Amygdala (tissue), 56 donors: ENCODE data around the gene SYT10.
"Not testable (repeated sequence)": the region's sequence is repeated elsewhere in the genome, so short reads cannot be mapped to it uniquely, and the experiment has no call there.

Experiments used
- DNase-seq, 56 donors: peaks; one replicate each; lab custom pipeline; 2025; lab: John Stamatoyannopoulos, UW

SYT10 gene

DNA sequence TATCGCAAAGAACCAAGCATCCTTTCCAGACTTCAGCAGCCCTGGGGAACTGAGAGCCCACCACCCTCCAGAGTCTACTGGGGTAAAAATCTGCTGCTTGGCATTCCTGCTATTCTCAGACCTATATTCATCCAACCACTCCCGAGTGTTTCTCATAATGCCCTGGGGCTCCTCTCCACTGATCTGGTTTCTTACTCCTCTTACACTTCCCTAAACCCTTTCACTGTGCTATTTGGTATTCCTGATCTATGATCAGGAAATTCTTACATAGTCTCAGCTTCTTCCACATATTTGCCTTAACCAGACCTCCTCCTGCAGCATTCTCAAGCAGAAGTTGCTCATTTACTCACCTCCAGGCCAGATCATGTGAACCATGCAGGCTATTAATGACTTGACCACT is 82.4 kb downstream of the SYT10 start:
- no peak for DNase-seq

DNA sequence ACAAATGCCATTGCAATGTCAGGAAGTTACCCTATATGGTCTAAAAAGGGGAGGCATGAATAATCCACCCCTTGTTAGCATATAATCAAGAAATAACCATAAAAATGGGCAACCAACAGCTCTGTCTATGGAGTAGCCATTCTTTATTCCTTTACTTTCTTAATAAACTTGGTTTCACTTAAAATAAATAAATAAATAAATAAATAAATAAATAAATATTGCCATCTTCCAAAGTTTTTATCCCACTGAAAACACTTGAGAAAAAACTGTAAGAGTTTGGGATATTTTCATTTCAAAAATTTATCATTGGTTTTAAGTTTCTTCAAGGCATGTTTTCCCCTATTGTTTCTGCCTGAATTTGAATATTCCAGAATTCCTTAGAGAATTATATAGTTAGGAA is 89.8 kb downstream of the SYT10 start:
- DNase-seq: no peak

DNA sequence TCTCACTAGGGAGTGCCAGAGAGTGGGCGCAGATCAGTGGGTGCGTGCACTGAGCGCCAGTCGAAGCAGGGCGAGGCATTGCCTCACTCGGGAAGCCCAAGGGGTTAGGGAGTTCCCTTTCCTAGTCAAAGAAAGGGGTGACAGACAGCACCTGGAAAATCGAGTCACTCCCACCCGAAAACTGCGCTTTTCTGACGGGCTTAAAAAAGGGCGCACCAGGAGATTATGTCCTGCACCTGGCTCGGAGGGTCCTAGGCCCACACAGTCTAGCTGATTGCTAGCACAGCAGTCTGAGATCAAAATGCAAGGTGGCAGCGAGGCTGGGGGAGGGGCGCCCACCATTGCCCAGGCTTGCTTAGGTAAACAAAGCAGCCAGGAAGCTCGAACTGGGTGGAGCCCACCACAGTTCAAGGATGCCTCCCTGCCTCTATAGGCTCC is 107.6 kb downstream of the SYT10 start:
- DNase-seq: not testable (repeated sequence)

DNA sequence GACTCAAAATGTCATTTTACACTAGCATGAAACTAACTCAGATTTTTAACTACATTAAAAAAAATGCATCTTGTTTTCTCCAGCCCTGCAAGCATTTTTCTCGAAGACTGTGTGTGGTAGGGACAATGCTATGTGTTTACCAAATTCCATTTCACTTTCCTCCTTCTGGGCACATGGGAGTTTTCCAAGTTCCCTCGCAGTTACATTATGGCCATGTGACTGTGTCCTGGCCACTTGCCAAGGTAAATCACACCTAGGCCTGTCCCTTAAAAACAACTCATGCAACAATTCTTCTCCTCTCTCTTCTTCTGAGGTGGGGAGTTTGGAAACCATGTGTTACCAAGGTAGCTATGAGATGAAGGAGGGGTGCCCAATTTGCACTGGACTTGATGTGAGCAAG is 108.7 kb downstream of the SYT10 start:
- DNase-seq: no peak
